HG03558 (cell line): ENCODE results near the gene TMEM51.

Experiments used
- ATAC-seq: cut with Tn5 transposase; IDR thresholded peaks from one replicate; pipeline ENCODE4 v1.9.1; 2021; ENCODE audit warnings: moderate number of reproducible peaks; ENCODE audit not compliant: unreplicated experiment; ENCODE audit errors: extremely low read depth

The TMEM51 gene

GRCh38 chr1:15153184-15153841 is at the start of gene TMEM51:
Gene TMEM51, plus strand, starts transcription at chr1:15153747. Its CDS starts 61,341 bp downstream, at chr1:15215088.
- no peak for ATAC-seq

GRCh38 chr1:15103906-15104305 is 49.6 kb upstream of the TMEM51 start:
- no peak for ATAC-seq

GRCh38 chr1:15104768-15105167 is 48.8 kb upstream of the TMEM51 start:
- no peak for ATAC-seq

DNA sequence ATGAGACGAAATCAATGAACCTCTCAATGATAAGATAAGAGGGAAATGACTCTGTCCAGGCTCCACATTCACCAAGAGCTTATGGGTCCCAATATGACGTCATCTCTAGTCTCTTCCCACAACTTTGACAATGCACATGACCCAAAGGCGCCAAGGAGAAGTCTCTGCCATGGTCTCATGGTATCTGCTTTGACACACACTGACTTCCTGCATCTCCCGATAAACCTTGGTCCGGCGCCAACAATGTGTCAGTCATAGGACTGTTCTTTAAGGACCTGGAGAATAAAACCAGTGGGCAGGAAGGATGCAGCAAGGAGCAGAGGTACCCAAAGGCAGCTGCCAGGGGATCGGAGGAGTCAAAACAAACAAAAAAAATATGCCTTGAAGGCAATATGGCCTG is 46.9 kb upstream of the TMEM51 start:
- ATAC-seq = no peak

- ATAC-seq = no peak
These were observed 46.4 kb upstream of the TMEM51 start for GRCh38 chr1:15107058-15107687.

GRCh38 chr1:15107911-15108310 is 45.6 kb upstream of the TMEM51 start:
- no peak for ATAC-seq

DNA sequence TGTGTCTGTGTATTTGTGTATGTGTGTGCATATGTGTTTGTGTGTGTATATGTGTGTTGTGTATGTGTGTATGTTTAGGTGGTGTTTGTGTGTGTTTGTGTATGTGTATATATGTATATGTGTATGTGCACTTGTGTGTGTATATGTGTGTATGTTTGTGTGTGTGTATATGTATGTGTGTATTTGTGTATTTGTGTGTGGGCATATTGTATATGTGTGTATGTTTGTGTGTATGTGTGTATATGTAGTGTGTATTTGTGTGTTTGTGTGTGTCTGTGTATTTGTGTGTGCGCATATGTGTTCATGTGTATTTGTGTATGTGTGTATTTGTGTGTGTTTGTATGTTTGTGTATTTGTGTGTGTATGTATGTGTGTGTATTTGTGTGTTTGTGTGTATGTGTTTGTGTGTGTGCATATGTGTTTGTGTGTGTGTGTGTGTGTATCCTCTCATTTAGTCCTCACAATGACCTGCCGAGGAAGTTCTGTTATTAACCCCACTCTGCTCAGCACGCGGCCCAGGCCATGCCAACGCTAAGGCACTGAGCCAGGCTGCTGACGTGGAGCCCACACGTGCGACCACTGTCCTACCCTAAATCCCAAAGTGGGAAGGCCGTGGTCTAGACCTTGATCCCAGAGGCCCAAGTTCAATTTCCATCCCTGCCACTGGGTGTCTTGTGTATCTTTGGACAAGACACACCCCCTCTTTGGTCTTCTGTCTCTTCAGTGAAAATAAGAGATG is 43.2 kb upstream of the TMEM51 start:
- ATAC-seq = no peak

DNA sequence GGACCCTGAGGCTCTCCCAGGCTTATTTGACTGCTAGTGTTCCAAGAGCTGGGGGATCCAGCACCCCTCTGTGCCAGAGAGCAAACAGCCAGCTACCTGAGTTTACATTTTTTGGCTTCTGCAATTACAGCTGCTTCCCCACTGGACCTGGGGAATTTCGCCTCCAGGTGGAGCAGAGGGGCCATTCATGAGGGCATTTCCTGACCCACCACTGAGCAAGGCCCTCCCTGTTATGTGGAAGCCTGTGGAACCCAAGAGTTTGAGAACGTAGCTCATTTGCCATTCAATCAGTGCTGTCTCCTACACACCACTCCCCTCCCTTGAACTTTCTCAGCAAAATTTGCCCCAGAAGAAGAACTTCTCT is 42.7 kb upstream of the TMEM51 start:
- ATAC-seq = no peak

- ATAC-seq = no peak
These were observed 40.4 kb upstream of the TMEM51 start for GRCh38 chr1:15113146-15113545.

DNA sequence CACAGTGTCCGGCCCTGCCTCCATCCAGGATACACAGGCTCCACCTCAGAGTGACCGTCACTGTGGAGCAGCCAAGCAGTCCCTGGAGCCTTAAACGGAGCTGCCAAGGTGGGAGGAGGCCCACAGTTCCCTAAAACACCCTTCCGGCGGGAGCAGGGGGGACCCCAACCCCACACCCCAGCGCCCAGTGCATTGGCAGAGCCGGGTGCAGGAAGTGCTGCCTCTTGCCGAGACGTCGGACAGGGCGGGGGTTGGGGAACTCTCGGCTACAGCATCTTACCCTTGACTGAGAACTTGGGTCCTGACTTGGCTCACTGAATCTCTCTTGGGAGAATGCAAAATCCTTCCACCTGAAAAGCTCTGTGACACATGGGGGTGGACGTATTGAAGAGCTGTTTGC is 38.7 kb upstream of the TMEM51 start:
- ATAC-seq = no peak

DNA sequence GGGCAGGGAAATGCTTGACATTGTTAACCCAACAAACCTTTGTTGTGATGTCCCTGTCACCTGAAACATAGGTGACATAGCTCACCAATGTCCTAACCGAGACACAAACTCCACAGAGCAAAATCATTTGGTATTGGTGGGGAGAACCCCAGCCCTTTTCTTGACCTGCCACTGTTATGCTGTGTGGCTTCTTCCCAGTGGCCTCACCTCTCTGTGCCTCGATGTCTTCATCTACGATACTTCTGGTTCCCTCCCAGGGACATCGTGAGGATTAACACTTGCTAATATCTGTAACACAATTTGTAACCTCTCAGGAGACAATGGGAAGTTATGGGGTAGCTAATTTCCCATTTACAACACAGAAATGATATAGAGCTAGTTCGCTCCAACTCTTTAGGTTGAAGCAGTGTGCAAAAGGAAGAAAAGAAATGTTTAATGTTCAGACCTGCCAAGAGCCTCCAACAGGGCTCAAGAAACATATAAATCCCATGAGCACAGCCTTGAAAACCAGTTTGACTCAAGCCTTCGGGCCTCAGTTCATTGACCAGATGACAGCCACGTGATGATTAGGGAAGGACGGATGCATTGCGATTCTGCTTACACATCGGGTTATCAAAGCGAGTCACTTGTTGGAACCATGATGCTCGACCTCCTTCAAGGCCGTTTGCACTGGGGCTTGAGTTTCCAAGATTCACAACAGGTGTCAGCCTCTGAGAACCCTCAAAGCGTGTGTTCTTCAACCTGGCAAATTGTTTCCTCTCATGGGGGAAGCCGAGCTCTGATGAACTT is 37.8 kb upstream of the TMEM51 start:
- no peak for ATAC-seq

GRCh38 chr1:15116966-15117365 is 36.6 kb upstream of the TMEM51 start:
- ATAC-seq = no peak

DNA sequence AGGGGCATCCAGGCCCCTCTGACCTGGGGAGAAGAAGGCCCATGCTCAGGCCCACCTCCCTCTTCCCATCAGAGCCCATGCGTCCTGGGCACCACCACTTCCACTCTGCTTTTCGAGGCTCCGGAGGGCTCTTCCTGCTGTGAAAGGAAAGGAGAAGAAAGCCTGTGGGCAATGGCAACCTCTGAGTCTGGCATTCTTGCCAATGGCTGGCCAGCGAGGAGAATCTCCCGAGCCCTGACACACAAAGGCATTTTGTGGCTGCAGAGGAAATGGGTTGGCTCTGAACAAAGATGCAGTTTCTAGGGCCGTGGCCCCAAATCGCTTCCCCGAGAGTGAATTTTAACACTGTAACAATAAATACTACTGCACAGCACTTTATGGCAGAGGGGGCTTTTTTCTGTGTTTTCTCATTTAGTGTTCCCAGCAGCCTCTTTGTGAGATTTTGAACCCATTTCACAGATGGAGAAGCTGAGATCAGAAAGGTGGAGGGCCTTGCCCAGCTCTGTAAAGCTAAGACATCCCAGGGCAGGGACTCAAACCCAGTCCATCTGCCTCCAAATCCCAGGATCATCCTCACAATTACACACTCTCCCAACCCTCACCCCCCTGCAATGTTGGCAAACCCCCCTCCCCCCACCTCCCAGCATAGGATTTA is 35.7 kb upstream of the TMEM51 start:
- no peak for ATAC-seq

- ATAC-seq = no peak
These were observed 35.0 kb upstream of the TMEM51 start for GRCh38 chr1:15118579-15118978.

GRCh38 chr1:15120251-15120945 is 33.1 kb upstream of the TMEM51 start:
- ATAC-seq = no peak

GRCh38 chr1:15122331-15122730 is 31.2 kb upstream of the TMEM51 start:
- no peak for ATAC-seq

DNA sequence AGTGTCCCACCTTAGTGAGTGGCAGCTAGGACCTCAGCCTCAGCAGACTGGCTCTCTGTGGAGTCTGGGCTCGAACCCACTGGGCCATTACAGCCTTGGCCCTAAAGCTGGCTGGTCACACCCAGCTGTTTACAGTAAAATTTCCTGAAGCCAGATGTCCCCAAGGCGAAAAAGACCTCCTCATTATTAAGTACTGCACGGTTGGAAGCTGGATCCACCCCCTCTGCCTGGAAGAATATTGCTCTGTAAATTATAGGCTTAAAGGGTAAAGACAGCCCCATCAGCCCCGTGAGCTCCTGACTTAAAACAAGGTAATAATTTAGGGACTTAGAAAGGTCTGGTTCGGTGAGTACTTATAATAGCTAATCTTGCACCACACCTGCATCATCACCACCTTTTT is 30.3 kb upstream of the TMEM51 start:
- ATAC-seq = no peak

DNA sequence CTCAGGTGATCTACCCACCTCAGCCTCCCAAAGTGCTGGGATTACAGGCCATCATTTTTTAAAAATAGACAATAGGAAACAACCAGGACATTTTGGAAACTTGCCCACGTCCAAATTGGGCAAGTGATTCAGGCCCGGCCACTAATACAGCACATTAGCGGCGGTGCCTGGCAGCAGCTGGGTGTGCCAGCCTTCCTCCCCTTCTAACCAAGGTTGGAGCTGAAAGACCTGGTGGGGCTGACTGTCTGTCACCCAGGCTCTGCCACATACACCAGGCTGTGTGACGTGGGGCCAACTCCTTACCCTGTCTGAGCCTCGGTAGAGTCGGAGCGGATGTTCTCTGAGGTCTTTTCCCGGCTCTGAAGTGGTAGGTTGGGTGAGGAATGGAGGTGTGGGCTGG is 29.6 kb upstream of the TMEM51 start:
- ATAC-seq = no peak

GRCh38 chr1:15124362-15125100 is 29.0 kb upstream of the TMEM51 start:
- no peak for ATAC-seq
